ENCODE measurements around the gene NDUFV2.

GRCh38 chr18:9153256-9153655 is 50.8 kb downstream of the NDUFV2 start:
- TF ChIP-seq CTCF (IDR thresholded peaks at IDR 0.05; ENCODE audit: extremely low read depth in 1 of 2, insufficient read depth in 1 of 2, low read depth in 1 of 2, low read length in 2 of 2) (no peak), POLR2A (IDR thresholded peaks at IDR 0.05; ENCODE audit: low read depth, low read length) (no peak), JUN (IDR thresholded peaks at IDR 0.05; ENCODE audit: borderline replicate concordance, insufficient read depth, insufficient read length, low read depth) (no peak), MYC (IDR thresholded peaks at IDR 0.05; ENCODE audit: low read depth, low read length) (no peak)

Data from endothelial cell of umbilical vein (primary cell).